Measurements from ENCODE around the gene APBB2.

GRCh38 chr4:40878548-40879055, 335.7 kb downstream of the APBB2 start:
- TF ChIP-seq SP1 (CRISPR knock-in tag; conservative IDR thresholded peaks at IDR 0.05) (no peak), FOXP4 (CRISPR knock-in tag; IDR thresholded peaks at IDR 0.05) (no peak), CTCF (IDR thresholded peaks at IDR 0.05) (no peak), ETV6 (CRISPR knock-in tag; IDR thresholded peaks at IDR 0.05) (no peak), GTF2I (CRISPR knock-in tag; conservative IDR thresholded peaks at IDR 0.05) (no peak), ZBTB21 (CRISPR knock-in tag; IDR thresholded peaks at IDR 0.05; ENCODE audit: borderline replicate concordance) (no peak), RORB (CRISPR knock-in tag; IDR thresholded peaks at IDR 0.05) (no peak), ATF6 (CRISPR knock-in tag; IDR thresholded peaks at IDR 0.05) (no peak), TEAD4 (CRISPR knock-in tag; IDR thresholded peaks at IDR 0.05) (no peak), ATF3 (CRISPR knock-in tag; conservative IDR thresholded peaks at IDR 0.05) (no peak), USF2 (CRISPR knock-in tag; IDR thresholded peaks at IDR 0.05) (no peak), HMGXB4 (CRISPR knock-in tag; IDR thresholded peaks at IDR 0.05) (no peak), NFE2L1 (CRISPR knock-in tag; IDR thresholded peaks at IDR 0.05) (no peak), E2F4 (CRISPR knock-in tag; IDR thresholded peaks at IDR 0.05; ENCODE audit: borderline replicate concordance, low read depth) (no peak)
